ENCODE results near the gene PIEZO1. TPM values are rescaled to one million over a fixed set of nuclear protein-coding genes. Genes with fewer than 3 reads are reported as not detected.

Gene PIEZO1
- total RNA-seq, 1 donor from 2014 or later = 247 TPM

GRCh38 chr16:88817785-88818574, 33.0 kb upstream of the PIEZO1 start:
- FAIRE-seq = no peak
- H3K27ac ChIP-seq (ENCODE audit: low read depth, low read length) = no peak overlapping the region

GRCh38 chr16:88816736-88817535, 31.9 kb upstream of the PIEZO1 start:
- H3K4me1 ChIP-seq (ENCODE audit: insufficient read depth, low read length) = peaks cover 4% of the 10 kb centered on the region
- Mint-ChIP-seq H3K4me3 (ENCODE audit: unreplicated experiment) (no peak overlapping the region), H3K27ac (ENCODE audit: unreplicated experiment) (no peak overlapping the region), H3K36me3 (ENCODE audit: low read depth, unreplicated experiment) (peaks cover 1% of the 10 kb centered on the region), H3K27me3 (ENCODE audit: low read depth, unreplicated experiment) (no peaks in the 10 kb centered on the region), H3K4me1 (ENCODE audit: low read depth, unreplicated experiment) (peaks cover 2% of the 10 kb centered on the region), H3K9me3 (ENCODE audit: unreplicated experiment) (no peaks in the 10 kb centered on the region)
- H4K20me1 ChIP-seq (ENCODE audit: insufficient read depth, low read length) = no peaks in the 10 kb centered on the region
- H2AFZ ChIP-seq (ENCODE audit: low read depth, low read length) = no peak overlapping the region
- H3K4me3 ChIP-seq (ENCODE audit: insufficient read depth, low read depth, low read length) = no peak overlapping the region
- H3K36me3 ChIP-seq (ENCODE audit: insufficient read depth, low read length) = no peaks in the 10 kb centered on the region
- H3K27me3 ChIP-seq (ENCODE audit: insufficient read depth, low read length) = no peaks in the 10 kb centered on the region
- no peak overlapping the region for H3K4me2 ChIP-seq (ENCODE audit: low read length)
- no peaks in the 10 kb centered on the region for H3K9me3 ChIP-seq (ENCODE audit: insufficient read depth, low read depth, low read length)
- H3K9ac ChIP-seq (ENCODE audit: low read length) = no peak overlapping the region
- no peak for DNase-seq (ENCODE audit: low read depth)
- H3K27ac ChIP-seq (ENCODE audit: low read depth, low read length) = no peak overlapping the region
- TF ChIP-seq EZH2 (IDR thresholded peaks at IDR 0.05; ENCODE audit: insufficient read depth, low read length) = no peak
- no peak for TF ChIP-seq CTCF (IDR thresholded peaks at IDR 0.05; ENCODE audit: insufficient read depth, low read depth, low read length)
- FAIRE-seq = no peak
- no peaks in the 10 kb centered on the region for H3K79me2 ChIP-seq (ENCODE audit: insufficient read depth, low read length)

More at GRCh38 chr16:88817785-88818574, 33.0 kb upstream of the PIEZO1 start:
- Histone ChIP-seq H4K20me1 (ENCODE audit: insufficient read depth, low read length) (no peaks in the 10 kb centered on the region), H3K4me2 (ENCODE audit: low read length) (no peak overlapping the region), H2AFZ (ENCODE audit: low read depth, low read length) (no peak overlapping the region), H3K79me2 (ENCODE audit: insufficient read depth, low read length) (no peaks in the 10 kb centered on the region), H3K9me3 (ENCODE audit: insufficient read depth, low read depth, low read length) (no peaks in the 10 kb centered on the region), H3K27me3 (ENCODE audit: insufficient read depth, low read length) (no peaks in the 10 kb centered on the region), H3K9ac (ENCODE audit: low read length) (no peak overlapping the region), H3K4me1 (ENCODE audit: insufficient read depth, low read length) (no peaks in the 10 kb centered on the region), H3K4me3 (ENCODE audit: insufficient read depth, low read depth, low read length) (no peak overlapping the region), H3K36me3 (ENCODE audit: insufficient read depth, low read length) (no peaks in the 10 kb centered on the region)
- H3K36me3 Mint-ChIP-seq (ENCODE audit: low read depth, unreplicated experiment) = peaks cover 5% of the 10 kb centered on the region
- no peak overlapping the region for H3K4me3 Mint-ChIP-seq (ENCODE audit: unreplicated experiment)
- no peaks in the 10 kb centered on the region for H3K9me3 Mint-ChIP-seq (ENCODE audit: unreplicated experiment)
- no peak overlapping the region for H3K27ac Mint-ChIP-seq (ENCODE audit: unreplicated experiment)
- H3K27me3 Mint-ChIP-seq (ENCODE audit: low read depth, unreplicated experiment) = no peaks in the 10 kb centered on the region
- no peak for TF ChIP-seq CTCF (IDR thresholded peaks at IDR 0.05; ENCODE audit: insufficient read depth, low read depth, low read length)
- TF ChIP-seq EZH2 (IDR thresholded peaks at IDR 0.05; ENCODE audit: insufficient read depth, low read length) = no peak
- H3K4me1 Mint-ChIP-seq (ENCODE audit: low read depth, unreplicated experiment) = no peaks in the 10 kb centered on the region
- DNase-seq (ENCODE audit: low read depth) = no peak

All from astrocyte (in vitro differentiated cells and primary cell).